Loucy (cell line): ENCODE data around the gene DLGAP4.

ENCODE experiments used
- EZH2phosphoT487 ChIP-seq: fragments of 200-600 bp; IDR thresholded peaks from 2 replicates; pipeline ENCODE4 v1.6.1; 2018; ENCODE audit warnings: antibody characterized with exemption, mild to moderate bottlenecking, moderate library complexity, borderline replicate concordance
- TF ChIP-seq, protein P1 (sequence below): fragments of 200-600 bp; sonication (generic); conservative IDR thresholded peaks from 2 replicates; pipeline ENCODE4 v1.5.1; 2014; ENCODE audit warnings: mild to moderate bottlenecking, antibody characterized with exemption, low read length

DNA sequence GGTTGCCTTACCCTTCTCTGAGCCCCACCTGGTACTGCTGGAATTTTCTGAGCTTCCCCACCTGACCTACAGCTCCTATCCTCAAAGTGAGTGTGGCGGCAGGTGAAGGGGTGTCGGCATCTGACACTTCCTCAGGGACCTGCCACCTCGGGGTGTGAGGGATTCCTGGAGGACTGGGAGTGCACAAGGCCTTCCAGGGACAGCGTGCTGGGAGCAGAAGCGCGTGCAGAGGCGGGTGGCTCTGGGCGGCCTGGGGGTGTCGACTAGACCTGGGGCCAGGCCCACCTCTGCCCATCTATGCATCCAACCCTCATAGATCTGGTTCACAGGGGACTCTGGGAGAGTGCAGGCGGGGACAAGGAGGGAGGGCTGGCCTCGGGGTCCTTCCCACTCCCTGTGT is 7.8 kb downstream of the DLGAP4 start:
- TF ChIP-seq, protein P1, sequence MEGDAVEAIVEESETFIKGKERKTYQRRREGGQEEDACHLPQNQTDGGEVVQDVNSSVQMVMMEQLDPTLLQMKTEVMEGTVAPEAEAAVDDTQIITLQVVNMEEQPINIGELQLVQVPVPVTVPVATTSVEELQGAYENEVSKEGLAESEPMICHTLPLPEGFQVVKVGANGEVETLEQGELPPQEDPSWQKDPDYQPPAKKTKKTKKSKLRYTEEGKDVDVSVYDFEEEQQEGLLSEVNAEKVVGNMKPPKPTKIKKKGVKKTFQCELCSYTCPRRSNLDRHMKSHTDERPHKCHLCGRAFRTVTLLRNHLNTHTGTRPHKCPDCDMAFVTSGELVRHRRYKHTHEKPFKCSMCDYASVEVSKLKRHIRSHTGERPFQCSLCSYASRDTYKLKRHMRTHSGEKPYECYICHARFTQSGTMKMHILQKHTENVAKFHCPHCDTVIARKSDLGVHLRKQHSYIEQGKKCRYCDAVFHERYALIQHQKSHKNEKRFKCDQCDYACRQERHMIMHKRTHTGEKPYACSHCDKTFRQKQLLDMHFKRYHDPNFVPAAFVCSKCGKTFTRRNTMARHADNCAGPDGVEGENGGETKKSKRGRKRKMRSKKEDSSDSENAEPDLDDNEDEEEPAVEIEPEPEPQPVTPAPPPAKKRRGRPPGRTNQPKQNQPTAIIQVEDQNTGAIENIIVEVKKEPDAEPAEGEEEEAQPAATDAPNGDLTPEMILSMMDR: no peak
- no peak for TF ChIP-seq EZH2phosphoT487
